Heart left ventricle (tissue), 16 donors: ENCODE results near the gene FSTL4. TPM values are rescaled to one million over a fixed set of nuclear protein-coding genes. Genes with fewer than 3 reads are reported as not detected.

Source experiments
- ATAC-seq, 4 donors: fragments of 200-7000 bp; cut with Tn5 transposase; one replicate each; pipeline ENCODE4 v1.9.1; 2020 to 2022; ENCODE audit warnings: moderate library complexity in 4 of 4, mild to moderate bottlenecking in 3 of 4, moderate number of reproducible peaks in 1 of 4
- DNase-seq, 5 donors: peaks; one replicate each; pipeline ENCODE4 v3.0.0-alpha.2; 2020
- H3K27ac ChIP-seq, 12 donors: fragments of 200-600 bp; sonication (generic) in 4 of 12; one replicate each; pipeline versions ENCODE4 v1.5.0 to v1.8.0; 2016 to 2022; ENCODE audit warnings: mild to moderate bottlenecking in 2 of 12
- H3K27me3 ChIP-seq, 9 donors: fragments of 200-600 bp; sonication (generic) in 2 of 9; one replicate each; pipeline versions ENCODE4 v1.5.1 to v1.8.0; 2016 to 2022; ENCODE audit warnings: mild to moderate bottlenecking in 3 of 9
- H3K36me3 ChIP-seq, 9 donors: fragments of 200-600 bp; sonication (generic) in 2 of 9; one replicate each; pipeline versions ENCODE4 v1.5.0 to v1.8.0; 2018 to 2022; ENCODE audit warnings: mild to moderate bottlenecking in 2 of 9
- H3K4me1 ChIP-seq, 12 donors: fragments of 200-600 bp; sonication (generic) in 4 of 12; one replicate each; pipeline versions ENCODE4 v1.5.0 to v1.8.0; 2016 to 2022; ENCODE audit warnings: mild to moderate bottlenecking in 3 of 12
- H3K4me3 ChIP-seq, 12 donors: fragments of 200-600 bp; sonication (generic) in 4 of 12; one replicate each; pipeline versions ENCODE4 v1.5.0 to v1.8.0; 2017 to 2022; ENCODE audit warnings: mild to moderate bottlenecking in 9 of 12, moderate library complexity in 4 of 12
- H3K9me3 ChIP-seq, 12 donors: fragments of 200-600 bp; sonication (generic) in 4 of 12; one replicate each; pipeline versions ENCODE4 v1.5.0 to v1.8.0; 2016 to 2022; ENCODE audit warnings: mild to moderate bottlenecking in 1 of 12
- CTCF ChIP-seq, 12 donors: fragments of 200-600 bp; sonication (generic) in 4 of 12; IDR thresholded peaks; one replicate each; pipeline versions ENCODE4 v1.5.0 to v1.8.0; 2018 to 2022; ENCODE audit warnings: antibody characterized with exemption in 12 of 12, mild to moderate bottlenecking in 5 of 12
- POLR2A ChIP-seq, 2 donors: fragments of 450-650 bp; IDR thresholded peaks; one replicate each; pipeline ENCODE4 v1.6.1; 2017; ENCODE audit warnings: antibody characterized with exemption in 2 of 2, mild to moderate bottlenecking in 2 of 2, moderate library complexity in 2 of 2
- WGBS, 4 donors: extraction: QIAGEN DNeasy Blood & Tissue Kit in 2 of 4; methylation state at CpG; one replicate each; pipeline versions ENCODE4 v1.1.5 to v1.1.7; 2013 to 2018; 5-methylcytosine and 5-hydroxymethylcytosine counted together
- intact Hi-C, 10 donors: fragments of 100-400 bp; cut with DNase I; formaldehyde crosslinking; loops; one replicate each; pipeline versions ENCODE4 v1.11.1 to v1.14.2; 2022
- polyA plus RNA-seq, 2 donors: library from polyadenylated mRNA; stranded (reverse); fragments of 200-250 nt; gene quantifications; one replicate each; pipeline ENCODE4 v1.2.3, GENCODE V29; 2013
- total RNA-seq, 9 donors: library from RNA; depleted of rRNA in 2 of 9; stranded (reverse); fragments of >200 nt in 2 of 9; fragmentation: NEBNext Ultra II Directional in 3 of 9; extraction: Animal tissue kit (Norgen Biotek cat#: 25700) in 3 of 9; gene quantifications; one replicate each; pipeline versions ENCODE4 v1.1.0 to v1.2.4, GENCODE V29; 2016 to 2023
- donor health status: ischemic (EF 13 %, LVEDD 7.1; RV severe dilation, severe dysfunction).
- donor health status: healthy with polysubstance abuse.
- donor health status: DM: no; HTN: yes; CAD: no.
- donor health status: DM: no; HTN: no; CAD: no.
- donor health status: ischemic (EF 25% LVEDD 6.9; RV normal size, moderate dysfunction).
- donor health status: ischemic (EF 25% LVEDD 5.7; RV mildly dilated, moderate dysfunction).
- donor health status: healthy.
- donor health status: DM: yes; HTN: yes; CAD: no.
- donor health status: ischemic (EF 35%, LVEDD 5.7; RV mildly dilated, moderate dysfunction).
- donor health status: nonischemic (EF 11% LVEDD 7.7; RV severe dilation, severe dysfunction).
- donor health status: DM: yes; HTN: yes; CAD: no.
- donor health status: PGD.
- donor health status: ischemic (EF 29% LVEDD 5.4; RV normal size, mild dysfunction).
- donor health status: nonischemic (EF 23%, LVEDD 6.1; RV moderate dilation, normal function).

Gene FSTL4
- total and polyA plus RNA-seq, 11 donors, result 0.01 to 0.39 (median 0.17) TPM; not detected in 6

- Histone ChIP-seq H3K27ac (no peak overlapping the region), H3K4me1 (peaks cover 0 to 5% (median 0%) of the 10 kb centered on the region in 12 donors), H3K9me3 (no peaks in the 10 kb centered on the region), H3K27me3 (peaks cover 0 to 16% (median 0%) of the 10 kb centered on the region in 9 donors), H3K36me3 (no peaks in the 10 kb centered on the region), H3K4me3 (no peak overlapping the region)
- intact Hi-C loops, result no loop called here
- ATAC-seq (no peak), DNase-seq (no peak)
- TF ChIP-seq CTCF (IDR thresholded peaks at IDR 0.05) (no peak), POLR2A (IDR thresholded peaks at IDR 0.05) (no peak)
- 59 to 67% (median 64%) methylated on average over 5 of the region's 5 CpGs for WGBS, 4 donors
Measured at GRCh38 chr5:133319905-133320520, 292.3 kb downstream of the FSTL4 start.

GRCh38 chr5:133319244-133319643 lies 293.1 kb downstream of the FSTL4 start:
- intact Hi-C loops, result no loop called here
- DNase-seq (no peak), ATAC-seq (no peak)
- Histone ChIP-seq H3K27me3 (peaks cover 0 to 16% (median 0%) of the 10 kb centered on the region in 9 donors), H3K9me3 (no peaks in the 10 kb centered on the region), H3K36me3 (no peaks in the 10 kb centered on the region), H3K4me1 (peaks cover 0 to 5% (median 0%) of the 10 kb centered on the region in 12 donors), H3K27ac (no peak overlapping the region), H3K4me3 (no peak overlapping the region)
- WGBS, 4 donors, result 67 to 79% (median 74%) methylated on average over 5 of the region's 5 CpGs
- TF ChIP-seq POLR2A (IDR thresholded peaks at IDR 0.05) (no peak), CTCF (IDR thresholded peaks at IDR 0.05) (no peak)

DNA sequence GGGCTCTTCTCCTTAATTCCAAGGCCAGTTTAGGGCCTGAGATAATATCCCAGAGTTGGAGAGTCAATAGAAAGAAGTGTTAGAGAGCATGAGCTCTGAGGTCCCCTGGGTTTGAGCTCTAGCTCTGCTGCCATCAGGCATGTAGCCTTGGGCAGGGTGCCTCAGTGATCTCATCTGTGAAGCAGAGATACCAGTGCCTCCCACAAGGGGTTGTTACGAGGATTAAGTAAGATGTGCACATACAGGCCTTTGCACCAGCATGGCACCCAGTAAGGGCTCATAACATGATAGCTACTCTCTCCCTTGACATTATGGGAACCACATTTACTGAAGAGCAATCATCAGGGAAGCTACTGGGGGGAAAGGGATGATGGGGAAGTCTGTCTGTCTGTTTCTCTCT lies 294.8 kb downstream of the FSTL4 start:
- WGBS, 4 donors, result 60 to 86% (median 77%) methylated on average over 1 of the region's 1 CpG
- DNase-seq, result no peak
- H3K9me3 ChIP-seq, result no peaks in the 10 kb centered on the region
- no peak overlapping the region for H3K27ac ChIP-seq
- intact Hi-C loops, result loop anchor here in 1 of 10 donors (2.0 kb wide), 1 partner anchor 51 kb away; no protein-coding TSS in a partner anchor
- no peak for ATAC-seq
- H3K4me3 ChIP-seq, result no peak overlapping the region
- peaks cover 0 to 16% (median 0%) of the 10 kb centered on the region in 9 donors for H3K27me3 ChIP-seq
- no peak for TF ChIP-seq POLR2A (IDR thresholded peaks at IDR 0.05)
- no peak for TF ChIP-seq CTCF (IDR thresholded peaks at IDR 0.05)
- no peaks in the 10 kb centered on the region for H3K4me1 ChIP-seq
- no peaks in the 10 kb centered on the region for H3K36me3 ChIP-seq

DNA sequence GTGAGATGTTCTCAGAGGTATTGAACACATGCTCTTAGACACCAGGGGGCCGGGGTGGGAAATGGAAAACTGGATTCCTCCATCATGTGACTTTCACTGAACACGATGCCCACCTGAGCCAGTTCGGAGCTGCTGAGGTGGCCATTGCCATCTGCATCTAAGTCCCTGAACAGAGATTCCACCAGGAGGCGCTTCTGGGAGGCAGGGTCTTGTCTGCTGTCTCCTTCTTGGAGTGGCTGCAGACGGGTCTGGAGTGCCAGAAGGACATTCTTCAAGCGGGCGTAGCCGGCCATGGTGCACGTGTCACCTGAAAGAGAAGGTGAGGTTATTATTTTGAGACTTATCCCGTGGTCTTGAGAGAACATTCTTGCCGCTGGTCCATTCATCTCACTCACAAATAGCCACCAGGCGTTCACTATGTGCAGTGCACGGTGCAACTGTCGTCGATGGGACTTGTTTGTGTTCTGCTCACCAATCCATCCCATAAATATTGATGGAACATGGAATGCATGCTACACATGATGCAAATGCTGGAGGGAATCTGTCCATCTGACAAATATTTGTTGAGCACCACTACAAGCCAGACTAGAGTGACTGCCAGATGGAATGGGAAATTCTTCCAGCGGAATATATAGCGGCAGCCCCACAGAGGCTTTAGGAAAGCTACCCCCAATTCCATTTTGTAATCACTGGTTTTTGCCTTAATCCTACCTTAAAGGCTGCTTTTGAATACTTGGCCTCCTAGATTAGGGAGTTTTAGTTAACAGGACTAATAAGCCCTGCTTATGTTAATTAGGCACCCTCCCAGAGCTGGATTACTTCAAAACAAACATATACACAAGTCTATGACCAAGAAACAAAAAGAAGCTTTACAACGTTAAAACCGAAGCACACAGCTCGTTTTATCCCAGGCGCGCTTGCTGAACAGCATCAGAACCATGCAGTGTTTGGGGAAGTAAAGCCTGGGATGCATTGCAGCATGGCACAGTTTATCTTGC lies 295.7 kb downstream of the FSTL4 start:
- no peak for DNase-seq
- H3K27me3 ChIP-seq, result peaks cover 0 to 16% (median 0%) of the 10 kb centered on the region in 9 donors
- ATAC-seq, result no peak
- TF ChIP-seq CTCF (IDR thresholded peaks at IDR 0.05), result no peak
- TF ChIP-seq POLR2A (IDR thresholded peaks at IDR 0.05), result no peak
- intact Hi-C loops, result loop anchor here in 1 of 10 donors (2.0 kb wide), 1 partner anchor 52 kb away; no protein-coding TSS in a partner anchor
- H3K4me1 ChIP-seq, result no peaks in the 10 kb centered on the region
- H3K27ac ChIP-seq, result no peak overlapping the region
- no peaks in the 10 kb centered on the region for H3K9me3 ChIP-seq
- WGBS, 4 donors, result 74 to 77% (median 75%) methylated on average over 22 of the region's 22 CpGs
- no peaks in the 10 kb centered on the region for H3K36me3 ChIP-seq
- H3K4me3 ChIP-seq, result no peak overlapping the region
